ENCODE measurements around the gene COMMD4. TPM values are rescaled to one million over a fixed set of nuclear protein-coding genes. Genes with fewer than 3 reads are reported as not detected.
"Not testable (repeated sequence)": the region's sequence is repeated elsewhere in the genome, so short reads cannot be mapped to it uniquely, and the experiment has no call there.

The COMMD4 gene
- total RNA-seq, 1 donor from 2014 or later: 36.4 TPM

GRCh38 chr15:75348562-75349350 is 12.9 kb downstream of the COMMD4 start:
- peak overlapping the region; percentile 69 for H3K4me3 ChIP-seq
- H3K27ac Mint-ChIP-seq: no peak overlapping the region
- H4K20me1 ChIP-seq (ENCODE audit: low read depth): no peaks in the 10 kb centered on the region
- H3F3A ChIP-seq (ENCODE audit: low read depth): peaks cover 13% of the 10 kb centered on the region
- no peaks in the 10 kb centered on the region for H3K36me3 Mint-ChIP-seq
- peak overlapping the region; percentile 98 for H2AFZ ChIP-seq (replicated peaks)
- no peaks in the 10 kb centered on the region for H3K79me2 ChIP-seq (ENCODE audit: low read depth)
- TF ChIP-seq EZH2phosphoT487 (IDR thresholded peaks at IDR 0.05) (peak; percentile 23), CTCF (IDR thresholded peaks at IDR 0.05) (no peak), EZH2 (IDR thresholded peaks at IDR 0.05) (no peak)
- H3K4me3 Mint-ChIP-seq: peak overlapping the region; percentile 91
- H3K27ac ChIP-seq: no peak overlapping the region
- H3K36me3 ChIP-seq: no peaks in the 10 kb centered on the region
- no peaks in the 10 kb centered on the region for H3K9me3 ChIP-seq (ENCODE audit: low read depth)
- peaks cover 55% of the 10 kb centered on the region for H3K27me3 ChIP-seq
- peaks cover 2% of the 10 kb centered on the region for H3K4me1 Mint-ChIP-seq
- H3K4me2 ChIP-seq: peak overlapping the region; percentile 96
- peak overlapping the region; percentile 54 for H3K9ac ChIP-seq
- H3K27me3 Mint-ChIP-seq (ENCODE audit: insufficient read depth, low read depth): peaks cover 12% of the 10 kb centered on the region
- peaks cover 6% of the 10 kb centered on the region for H3K4me1 ChIP-seq
- no peaks in the 10 kb centered on the region for H3K9me3 Mint-ChIP-seq
- DNase-seq (ENCODE audit: low spot score): peak; percentile 43

- H3K9ac ChIP-seq; H4K20me1 ChIP-seq (ENCODE audit: low read depth); H3K9me3 ChIP-seq (ENCODE audit: low read depth); H3K27ac Mint-ChIP-seq; DNase-seq (ENCODE audit: low spot score); H3K4me1 ChIP-seq; H3K36me3 Mint-ChIP-seq; H2AFZ ChIP-seq (replicated peaks); H3K4me1 Mint-ChIP-seq; H3K36me3 ChIP-seq; H3K4me3 Mint-ChIP-seq; H3K79me2 ChIP-seq (ENCODE audit: low read depth); H3K4me2 ChIP-seq; H3K4me3 ChIP-seq; H3K27ac ChIP-seq; H3K9me3 Mint-ChIP-seq: not testable (repeated sequence)
- H3K27me3 Mint-ChIP-seq (ENCODE audit: insufficient read depth, low read depth): peaks cover 12% of the 10 kb centered on the region
- Histone ChIP-seq H3K27me3 (peaks cover 55% of the 10 kb centered on the region), H3F3A (ENCODE audit: low read depth) (peaks cover 13% of the 10 kb centered on the region)
Observed at GRCh38 chr15:75349351-75349669, 13.4 kb downstream of the COMMD4 start.

GRCh38 chr15:75349851-75350588 is 14.2 kb downstream of the COMMD4 start:
- Histone ChIP-seq H3K79me2 (ENCODE audit: low read depth) (no peaks in the 10 kb centered on the region), H3K4me1 (peaks cover 6% of the 10 kb centered on the region), H2AFZ (replicated peaks) (no peak overlapping the region), H3K27me3 (peaks cover 53% of the 10 kb centered on the region), H3K9ac (no peak overlapping the region), H3K4me3 (no peak overlapping the region), H3K27ac (no peak overlapping the region), H3K9me3 (ENCODE audit: low read depth) (no peaks in the 10 kb centered on the region), H4K20me1 (ENCODE audit: low read depth) (no peaks in the 10 kb centered on the region), H3K4me2 (no peak overlapping the region), H3K36me3 (no peaks in the 10 kb centered on the region), H3F3A (ENCODE audit: low read depth) (peaks cover 13% of the 10 kb centered on the region)
- Mint-ChIP-seq H3K4me1 (peaks cover 2% of the 10 kb centered on the region), H3K27ac (no peak overlapping the region), H3K9me3 (no peaks in the 10 kb centered on the region), H3K27me3 (ENCODE audit: insufficient read depth, low read depth) (peaks cover 12% of the 10 kb centered on the region), H3K36me3 (no peaks in the 10 kb centered on the region), H3K4me3 (peak overlapping the region; percentile 58)
- TF ChIP-seq EZH2phosphoT487 (IDR thresholded peaks at IDR 0.05): no peak
- no peak for TF ChIP-seq CTCF (IDR thresholded peaks at IDR 0.05)
- TF ChIP-seq EZH2 (IDR thresholded peaks at IDR 0.05): no peak
- DNase-seq (ENCODE audit: low spot score): no peak

Data from neural progenitor cell (in vitro differentiated cells).